Type B pancreatic cell (in vitro differentiated cells): Measurements from ENCODE around the gene SETDB1. TPM values are rescaled to one million over a fixed set of nuclear protein-coding genes. Genes with fewer than 3 reads are reported as not detected.

Experiments used
- DNase-seq: peaks from one replicate; pipeline ENCODE4 v3.0.0; 2021; ENCODE audit warnings: mixed read lengths; ENCODE audit not compliant: unreplicated experiment; ENCODE audit errors: extremely low spot score
- H3K27ac Mint-ChIP-seq: 2 replicates; pipeline ENCODE4 v1.8.0; 2021; ENCODE audit warnings: mild to moderate bottlenecking, mixed read lengths
- H3K27me3 Mint-ChIP-seq: 2 replicates; pipeline ENCODE4 v1.8.0; 2021; ENCODE audit warnings: mixed read lengths
- H3K36me3 Mint-ChIP-seq: 2 replicates; pipeline ENCODE4 v1.8.0; 2021; ENCODE audit warnings: mixed read lengths
- H3K4me1 Mint-ChIP-seq: one replicate; pipeline ENCODE4 v1.8.0; 2021; ENCODE audit warnings: mixed read lengths; ENCODE audit not compliant: unreplicated experiment
- H3K4me3 Mint-ChIP-seq: 2 replicates; pipeline ENCODE4 v1.8.0; 2021; ENCODE audit warnings: mild to moderate bottlenecking, mixed read lengths
- H3K9me3 Mint-ChIP-seq: 2 replicates; pipeline ENCODE4 v1.8.0; 2021; ENCODE audit warnings: mixed read lengths
- CTCF ChIP-seq: fragments of 200-600 bp; sonication (generic); conservative IDR thresholded peaks from 2 replicates; pipeline ENCODE4 v1.5.0; 2021; ENCODE audit warnings: antibody characterized with exemption, mild to moderate bottlenecking
- total RNA-seq: library from RNA; stranded (reverse); gene quantifications from 2 replicates; pipeline ENCODE4 v1.2.1, GENCODE V29; 2021; ENCODE audit warnings: low replicate concordance

The SETDB1 gene
- total RNA-seq, 1 donor from 2014 or later: 73.8 TPM

DNA sequence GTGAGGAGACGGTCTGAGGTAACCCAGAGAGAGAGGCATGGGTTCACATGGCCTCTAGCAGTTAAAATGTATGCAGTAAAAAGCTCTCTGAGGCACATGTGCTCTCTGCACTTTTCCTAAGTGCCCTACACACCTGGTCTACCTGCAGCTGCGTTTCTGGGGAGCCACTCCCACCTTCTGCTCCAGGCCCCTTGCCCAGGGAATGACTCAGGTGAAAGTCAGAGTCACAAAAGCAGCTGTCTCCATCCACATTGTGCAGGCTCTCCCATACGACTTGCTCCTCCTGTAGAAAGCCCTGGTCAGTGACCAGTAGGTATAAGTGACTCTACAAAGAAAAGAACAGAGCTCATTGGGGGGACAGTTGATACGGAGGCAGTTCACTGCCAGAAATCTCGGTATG, 71.8 kb downstream of the SETDB1 start:
- Mint-ChIP-seq H3K4me3 (no peak overlapping the region), H3K27me3 (no peaks in the 10 kb centered on the region), H3K9me3 (no peaks in the 10 kb centered on the region), H3K4me1 (peaks cover 11% of the 10 kb centered on the region), H3K27ac (no peak overlapping the region), H3K36me3 (peaks cover 14% of the 10 kb centered on the region)
- DNase-seq: no peak
- no peak for TF ChIP-seq CTCF

- Mint-ChIP-seq H3K27me3 (no peaks in the 10 kb centered on the region), H3K9me3 (no peaks in the 10 kb centered on the region), H3K36me3 (peaks cover 14% of the 10 kb centered on the region), H3K4me1 (peaks cover 13% of the 10 kb centered on the region), H3K4me3 (no peak overlapping the region), H3K27ac (no peak overlapping the region)
- no peak for DNase-seq
- TF ChIP-seq CTCF: no peak
Observed at GRCh38 chr1:150999051-150999674, 73.0 kb downstream of the SETDB1 start.

- Mint-ChIP-seq H3K4me3 (no peak overlapping the region), H3K9me3 (no peaks in the 10 kb centered on the region), H3K27me3 (no peaks in the 10 kb centered on the region), H3K36me3 (peaks cover 14% of the 10 kb centered on the region), H3K27ac (no peak overlapping the region), H3K4me1 (peaks cover 13% of the 10 kb centered on the region)
- no peak for DNase-seq
- no peak for TF ChIP-seq CTCF
Observed at GRCh38 chr1:150999926-151000325, 73.8 kb downstream of the SETDB1 start.

DNA sequence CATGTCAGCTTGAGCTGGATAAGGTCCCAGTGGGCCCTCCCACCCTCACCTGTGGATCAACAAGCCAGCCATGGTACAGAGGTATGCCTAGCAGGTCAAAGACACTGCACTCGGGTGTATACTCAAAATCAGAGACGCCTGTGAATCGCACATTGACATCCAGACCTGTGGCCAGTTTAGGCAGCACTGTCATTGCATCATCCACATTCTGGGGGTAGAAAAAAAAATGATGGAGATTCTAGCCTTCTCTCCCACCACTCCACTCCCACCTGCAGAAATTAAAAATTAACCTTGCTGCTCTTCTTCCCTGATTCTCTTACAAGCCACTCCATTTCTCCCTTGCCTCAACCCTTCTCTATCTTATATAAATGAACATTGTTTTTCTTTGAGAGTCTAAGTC, 74.2 kb downstream of the SETDB1 start:
- Mint-ChIP-seq H3K9me3 (no peaks in the 10 kb centered on the region), H3K4me3 (no peak overlapping the region), H3K27ac (no peak overlapping the region), H3K4me1 (peaks cover 15% of the 10 kb centered on the region), H3K36me3 (peaks cover 14% of the 10 kb centered on the region), H3K27me3 (no peaks in the 10 kb centered on the region)
- TF ChIP-seq CTCF: no peak
- no peak for DNase-seq

- Mint-ChIP-seq H3K4me3 (peak overlapping the region; percentile 39), H3K27ac (no peak overlapping the region), H3K27me3 (no peaks in the 10 kb centered on the region), H3K36me3 (peaks cover 14% of the 10 kb centered on the region), H3K4me1 (peaks cover 24% of the 10 kb centered on the region), H3K9me3 (no peaks in the 10 kb centered on the region)
- DNase-seq: no peak
- TF ChIP-seq CTCF: no peak
Observed at GRCh38 chr1:151001602-151002001, 75.4 kb downstream of the SETDB1 start.

DNA sequence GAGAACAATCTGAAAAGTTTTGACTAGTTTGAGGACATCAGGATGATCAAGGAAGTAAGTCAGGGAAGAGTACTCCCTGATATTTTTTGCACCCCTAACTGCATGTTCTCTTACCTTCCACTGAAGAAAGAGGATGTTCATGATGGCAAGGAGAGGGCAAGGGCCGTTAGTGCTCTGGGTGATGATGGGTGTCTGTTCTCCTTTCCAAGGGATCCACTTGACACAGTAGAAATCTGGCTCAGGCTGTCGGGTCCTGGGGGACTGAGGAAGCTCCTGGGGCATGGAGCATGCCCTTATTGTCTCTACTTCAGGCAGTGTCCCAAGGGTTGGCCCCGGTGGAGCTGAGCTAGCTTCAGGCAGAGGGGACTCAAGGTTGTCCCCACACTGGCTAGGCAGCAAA, 75.9 kb downstream of the SETDB1 start:
- no peaks in the 10 kb centered on the region for H3K27me3 Mint-ChIP-seq
- H3K9me3 Mint-ChIP-seq: no peaks in the 10 kb centered on the region
- no peak for TF ChIP-seq CTCF
- peak overlapping the region; percentile 39 for H3K4me3 Mint-ChIP-seq
- H3K36me3 Mint-ChIP-seq: peaks cover 14% of the 10 kb centered on the region
- no peak overlapping the region for H3K27ac Mint-ChIP-seq
- H3K4me1 Mint-ChIP-seq: peaks cover 29% of the 10 kb centered on the region
- DNase-seq: no peak
